ENCODE data around the gene BIRC2. TPM values are rescaled to one million over a fixed set of nuclear protein-coding genes. Genes with fewer than 3 reads are reported as not detected.

BIRC2 gene
- total and polyA plus RNA-seq, 9 of the 15 experiments (the other 6 are each of a cell fraction or from before 2014, with no cell fraction given) = 14.3 to 45.9 (median 20.7) TPM

- TF ChIP-seq BCLAF1 (IDR thresholded peaks at IDR 0.05; ENCODE audit: borderline replicate concordance in 1 of 2, control insufficient read depth in 1 of 2, low read depth in 2 of 2, low read length in 1 of 2) (no peak), U2AF1 (optimal IDR thresholded peaks at IDR 0.05; ENCODE audit: low read depth, low read length) (no peak), SUPT5H (IDR thresholded peaks at IDR 0.05) (no peak), SP1 (CRISPR knock-in tag; IDR thresholded peaks at IDR 0.05) (peak; percentile 85), HNRNPLL (IDR thresholded peaks at IDR 0.05; ENCODE audit: low read depth, low read length, poor library complexity, severe bottlenecking) (no peak), ZNF766 (CRISPR knock-in tag; conservative IDR thresholded peaks at IDR 0.05) (peak; percentile 98), POLR2AphosphoS2 (IDR thresholded peaks at IDR 0.05; ENCODE audit: low read length) (no peak), RFX7 (CRISPR knock-in tag; IDR thresholded peaks at IDR 0.05) (no peak), MYC (IDR thresholded peaks at IDR 0.05; ENCODE audit: low read depth, low read length) (peak; percentile 22; the same call in 1 of the 2 replicates), MYC (CRISPR knock-in tag; IDR thresholded peaks at IDR 0.05; ENCODE audit: borderline replicate concordance, low read depth) (no peak), SNRNP70 (optimal IDR thresholded peaks at IDR 0.05; ENCODE audit: low read depth, low read length) (no peak), ILF3 (IDR thresholded peaks at IDR 0.05; ENCODE audit: borderline replicate concordance) (no peak), ZNF507 (tag; conservative IDR thresholded peaks at IDR 0.05) (no peak), SRF (CRISPR knock-in tag; IDR thresholded peaks at IDR 0.05) (peak in 1 of 2 experiments; percentile 89; a peak in 2 of 4 replicates), GTF2A2 (tag; IDR thresholded peaks at IDR 0.05) (no peak), RBM17 (IDR thresholded peaks at IDR 0.05; ENCODE audit: borderline replicate concordance, low read depth, low read length) (no peak), SFPQ (IDR thresholded peaks at IDR 0.05; ENCODE audit: low read depth, low read length) (no peak)
- TF ChIP-seq, protein P1, sequence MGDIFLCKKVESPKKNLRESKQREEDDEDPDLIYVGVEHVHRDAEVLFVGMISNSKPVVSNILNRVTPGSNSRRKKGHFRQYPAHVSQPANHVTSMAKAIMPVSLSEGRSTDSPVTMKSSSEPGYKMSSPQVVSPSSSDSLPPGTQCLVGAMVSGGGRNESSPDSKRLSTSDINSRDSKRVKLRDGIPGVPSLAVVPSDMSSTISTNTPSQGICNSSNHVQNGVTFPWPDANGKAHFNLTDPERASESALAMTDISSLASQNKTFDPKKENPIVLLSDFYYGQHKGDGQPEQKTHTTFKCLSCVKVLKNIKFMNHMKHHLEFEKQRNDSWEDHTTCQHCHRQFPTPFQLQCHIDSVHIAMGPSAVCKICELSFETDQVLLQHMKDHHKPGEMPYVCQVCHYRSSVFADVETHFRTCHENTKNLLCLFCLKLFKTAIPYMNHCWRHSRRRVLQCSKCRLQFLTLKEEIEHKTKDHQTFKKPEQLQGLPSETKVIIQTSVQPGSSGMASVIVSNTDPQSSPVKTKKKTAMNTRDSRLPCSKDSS (IDR thresholded peaks at IDR 0.05; ENCODE audit: low read depth, partially characterized antibody) = no peak
- TF ChIP-seq, protein P2, sequence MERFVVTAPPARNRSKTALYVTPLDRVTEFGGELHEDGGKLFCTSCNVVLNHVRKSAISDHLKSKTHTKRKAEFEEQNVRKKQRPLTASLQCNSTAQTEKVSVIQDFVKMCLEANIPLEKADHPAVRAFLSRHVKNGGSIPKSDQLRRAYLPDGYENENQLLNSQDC (CRISPR knock-in tag; IDR thresholded peaks at IDR 0.05) = no peak
- TF ChIP-seq, protein P3, sequence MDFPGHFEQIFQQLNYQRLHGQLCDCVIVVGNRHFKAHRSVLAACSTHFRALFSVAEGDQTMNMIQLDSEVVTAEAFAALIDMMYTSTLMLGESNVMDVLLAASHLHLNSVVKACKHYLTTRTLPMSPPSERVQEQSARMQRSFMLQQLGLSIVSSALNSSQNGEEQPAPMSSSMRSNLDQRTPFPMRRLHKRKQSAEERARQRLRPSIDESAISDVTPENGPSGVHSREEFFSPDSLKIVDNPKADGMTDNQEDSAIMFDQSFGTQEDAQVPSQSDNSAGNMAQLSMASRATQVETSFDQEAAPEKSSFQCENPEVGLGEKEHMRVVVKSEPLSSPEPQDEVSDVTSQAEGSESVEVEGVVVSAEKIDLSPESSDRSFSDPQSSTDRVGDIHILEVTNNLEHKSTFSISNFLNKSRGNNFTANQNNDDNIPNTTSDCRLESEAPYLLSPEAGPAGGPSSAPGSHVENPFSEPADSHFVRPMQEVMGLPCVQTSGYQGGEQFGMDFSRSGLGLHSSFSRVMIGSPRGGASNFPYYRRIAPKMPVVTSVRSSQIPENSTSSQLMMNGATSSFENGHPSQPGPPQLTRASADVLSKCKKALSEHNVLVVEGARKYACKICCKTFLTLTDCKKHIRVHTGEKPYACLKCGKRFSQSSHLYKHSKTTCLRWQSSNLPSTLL (IDR thresholded peaks at IDR 0.05) = no peak
Measured at GRCh38 chr11:102341844-102342318, 5.1 kb upstream of the BIRC2 start (continued).

All from K562 (cell line).